SK-N-SH treated with all-trans-retinoic acid at 6 μM for 48 hours (cell line): Measurements from ENCODE around the gene WTAP.

ENCODE experiments used
- ARNTL ChIP-seq: fragments of 450-650 bp; formaldehyde crosslinking; IDR thresholded peaks from 2 replicates; pipeline ENCODE4 v1.5.0; 2020; ENCODE audit warnings: low read depth, mild to moderate bottlenecking, moderate library complexity, borderline replicate concordance
- CSDC2 ChIP-seq: fragments of 250-450 bp; sonication (Bioruptor Pico); IDR thresholded peaks from 2 replicates; pipeline ENCODE4 v1.5.0; 2020; ENCODE audit warnings: mild to moderate bottlenecking, moderate library complexity
- RARB ChIP-seq: fragments of 250-450 bp; sonication (Bioruptor Pico); IDR thresholded peaks from 2 replicates; pipeline ENCODE4 v1.8.0; 2021; ENCODE audit warnings: mild to moderate bottlenecking, moderate library complexity
- TOX ChIP-seq: fragments of 250-450 bp; sonication (Bioruptor Pico); IDR thresholded peaks from 2 replicates; pipeline ENCODE4 v1.8.0; 2021; ENCODE audit warnings: mild to moderate bottlenecking, moderate library complexity, borderline replicate concordance
- ZFP3 ChIP-seq: fragments of 250-450 bp; sonication (Bioruptor Pico); IDR thresholded peaks from 2 replicates; pipeline ENCODE4 v1.5.0; 2020; ENCODE audit warnings: mild to moderate bottlenecking, moderate library complexity
- ZFP30 ChIP-seq: fragments of 450-650 bp; formaldehyde crosslinking; IDR thresholded peaks from 2 replicates; pipeline ENCODE4 v1.5.0; 2022; ENCODE audit warnings: mild to moderate bottlenecking, moderate library complexity
- ZNF565 ChIP-seq: fragments of 450-650 bp; formaldehyde crosslinking; conservative IDR thresholded peaks from 2 replicates; pipeline ENCODE4 v1.5.0; 2020; ENCODE audit warnings: low read depth, mild to moderate bottlenecking, moderate library complexity
- ZNF70 ChIP-seq: fragments of 450-650 bp; formaldehyde crosslinking; IDR thresholded peaks from 2 replicates; pipeline ENCODE4 v1.5.0; 2020; ENCODE audit warnings: mild to moderate bottlenecking, moderate library complexity
- ZNF8 ChIP-seq: fragments of 450-650 bp; formaldehyde crosslinking; IDR thresholded peaks from 2 replicates; pipeline ENCODE4 v1.5.0; 2020; ENCODE audit warnings: mild to moderate bottlenecking, moderate library complexity
- TF ChIP-seq, protein P1 (sequence below): fragments of 250-450 bp; sonication (Bioruptor Pico); IDR thresholded peaks from 2 replicates; pipeline ENCODE4 v1.5.1; 2020; ENCODE audit warnings: low read depth, mild to moderate bottlenecking, moderate library complexity
- TF ChIP-seq, protein P2 (sequence below): fragments of 250-450 bp; sonication (Bioruptor Pico); IDR thresholded peaks from 2 replicates; pipeline ENCODE4 v1.8.0; 2020; ENCODE audit warnings: mild to moderate bottlenecking, moderate library complexity, borderline replicate concordance
- TF ChIP-seq, protein P3 (sequence below): fragments of 250-450 bp; sonication (Bioruptor Pico); IDR thresholded peaks from 2 replicates; pipeline ENCODE4 v1.5.0; 2020; ENCODE audit warnings: mild to moderate bottlenecking, moderate library complexity
- TF ChIP-seq, protein P4 (sequence below): fragments of 250-450 bp; sonication (Bioruptor Pico); IDR thresholded peaks from 2 replicates; pipeline ENCODE4 v1.8.0; 2021; ENCODE audit warnings: low read depth, mild to moderate bottlenecking, moderate library complexity, borderline replicate concordance

DNA sequence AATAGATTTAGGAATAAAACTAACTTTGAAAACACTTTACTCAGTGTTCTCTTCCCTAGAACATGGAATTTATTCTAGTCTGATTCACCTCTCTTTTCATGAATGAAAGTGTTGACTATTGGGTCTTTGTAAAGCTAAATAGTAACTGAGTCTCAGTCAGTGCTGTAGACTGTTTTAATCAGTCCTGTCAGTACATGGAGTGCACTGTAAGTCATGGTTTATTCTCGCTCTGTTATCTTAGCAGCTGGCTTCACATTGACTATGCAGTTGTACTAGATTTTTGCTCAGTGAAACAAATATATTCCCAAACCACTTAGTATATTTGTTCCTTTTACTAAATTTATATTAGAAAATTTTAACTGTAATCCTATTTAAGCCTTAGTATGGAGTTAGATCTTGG, 19.5 kb downstream of the WTAP start:
- TF ChIP-seq, protein P1, sequence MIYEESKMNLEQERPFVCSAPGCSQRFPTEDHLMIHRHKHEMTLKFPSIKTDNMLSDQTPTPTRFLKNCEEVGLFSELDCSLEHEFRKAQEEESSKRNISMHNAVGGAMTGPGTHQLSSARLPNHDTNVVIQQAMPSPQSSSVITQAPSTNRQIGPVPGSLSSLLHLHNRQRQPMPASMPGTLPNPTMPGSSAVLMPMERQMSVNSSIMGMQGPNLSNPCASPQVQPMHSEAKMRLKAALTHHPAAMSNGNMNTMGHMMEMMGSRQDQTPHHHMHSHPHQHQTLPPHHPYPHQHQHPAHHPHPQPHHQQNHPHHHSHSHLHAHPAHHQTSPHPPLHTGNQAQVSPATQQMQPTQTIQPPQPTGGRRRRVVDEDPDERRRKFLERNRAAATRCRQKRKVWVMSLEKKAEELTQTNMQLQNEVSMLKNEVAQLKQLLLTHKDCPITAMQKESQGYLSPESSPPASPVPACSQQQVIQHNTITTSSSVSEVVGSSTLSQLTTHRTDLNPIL (CRISPR knock-in tag): no peak
- TF ChIP-seq CSDC2 (CRISPR knock-in tag) (no peak), ZNF8 (no peak), ZFP30 (CRISPR knock-in tag) (no peak), ZNF70 (CRISPR knock-in tag) (no peak), ZNF565 (CRISPR knock-in tag) (no peak), RARB (CRISPR knock-in tag) (no peak), ZFP3 (CRISPR knock-in tag) (no peak), ARNTL (no peak), TOX (CRISPR knock-in tag) (no peak)
- TF ChIP-seq, protein P2, sequence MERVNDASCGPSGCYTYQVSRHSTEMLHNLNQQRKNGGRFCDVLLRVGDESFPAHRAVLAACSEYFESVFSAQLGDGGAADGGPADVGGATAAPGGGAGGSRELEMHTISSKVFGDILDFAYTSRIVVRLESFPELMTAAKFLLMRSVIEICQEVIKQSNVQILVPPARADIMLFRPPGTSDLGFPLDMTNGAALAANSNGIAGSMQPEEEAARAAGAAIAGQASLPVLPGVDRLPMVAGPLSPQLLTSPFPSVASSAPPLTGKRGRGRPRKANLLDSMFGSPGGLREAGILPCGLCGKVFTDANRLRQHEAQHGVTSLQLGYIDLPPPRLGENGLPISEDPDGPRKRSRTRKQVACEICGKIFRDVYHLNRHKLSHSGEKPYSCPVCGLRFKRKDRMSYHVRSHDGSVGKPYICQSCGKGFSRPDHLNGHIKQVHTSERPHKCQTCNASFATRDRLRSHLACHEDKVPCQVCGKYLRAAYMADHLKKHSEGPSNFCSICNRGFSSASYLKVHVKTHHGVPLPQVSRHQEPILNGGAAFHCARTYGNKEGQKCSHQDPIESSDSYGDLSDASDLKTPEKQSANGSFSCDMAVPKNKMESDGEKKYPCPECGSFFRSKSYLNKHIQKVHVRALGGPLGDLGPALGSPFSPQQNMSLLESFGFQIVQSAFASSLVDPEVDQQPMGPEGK: no peak
- TF ChIP-seq, protein P3, sequence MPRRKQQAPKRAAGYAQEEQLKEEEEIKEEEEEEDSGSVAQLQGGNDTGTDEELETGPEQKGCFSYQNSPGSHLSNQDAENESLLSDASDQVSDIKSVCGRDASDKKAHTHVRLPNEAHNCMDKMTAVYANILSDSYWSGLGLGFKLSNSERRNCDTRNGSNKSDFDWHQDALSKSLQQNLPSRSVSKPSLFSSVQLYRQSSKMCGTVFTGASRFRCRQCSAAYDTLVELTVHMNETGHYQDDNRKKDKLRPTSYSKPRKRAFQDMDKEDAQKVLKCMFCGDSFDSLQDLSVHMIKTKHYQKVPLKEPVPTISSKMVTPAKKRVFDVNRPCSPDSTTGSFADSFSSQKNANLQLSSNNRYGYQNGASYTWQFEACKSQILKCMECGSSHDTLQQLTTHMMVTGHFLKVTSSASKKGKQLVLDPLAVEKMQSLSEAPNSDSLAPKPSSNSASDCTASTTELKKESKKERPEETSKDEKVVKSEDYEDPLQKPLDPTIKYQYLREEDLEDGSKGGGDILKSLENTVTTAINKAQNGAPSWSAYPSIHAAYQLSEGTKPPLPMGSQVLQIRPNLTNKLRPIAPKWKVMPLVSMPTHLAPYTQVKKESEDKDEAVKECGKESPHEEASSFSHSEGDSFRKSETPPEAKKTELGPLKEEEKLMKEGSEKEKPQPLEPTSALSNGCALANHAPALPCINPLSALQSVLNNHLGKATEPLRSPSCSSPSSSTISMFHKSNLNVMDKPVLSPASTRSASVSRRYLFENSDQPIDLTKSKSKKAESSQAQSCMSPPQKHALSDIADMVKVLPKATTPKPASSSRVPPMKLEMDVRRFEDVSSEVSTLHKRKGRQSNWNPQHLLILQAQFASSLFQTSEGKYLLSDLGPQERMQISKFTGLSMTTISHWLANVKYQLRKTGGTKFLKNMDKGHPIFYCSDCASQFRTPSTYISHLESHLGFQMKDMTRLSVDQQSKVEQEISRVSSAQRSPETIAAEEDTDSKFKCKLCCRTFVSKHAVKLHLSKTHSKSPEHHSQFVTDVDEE (CRISPR knock-in tag): no peak
- TF ChIP-seq, protein P4, sequence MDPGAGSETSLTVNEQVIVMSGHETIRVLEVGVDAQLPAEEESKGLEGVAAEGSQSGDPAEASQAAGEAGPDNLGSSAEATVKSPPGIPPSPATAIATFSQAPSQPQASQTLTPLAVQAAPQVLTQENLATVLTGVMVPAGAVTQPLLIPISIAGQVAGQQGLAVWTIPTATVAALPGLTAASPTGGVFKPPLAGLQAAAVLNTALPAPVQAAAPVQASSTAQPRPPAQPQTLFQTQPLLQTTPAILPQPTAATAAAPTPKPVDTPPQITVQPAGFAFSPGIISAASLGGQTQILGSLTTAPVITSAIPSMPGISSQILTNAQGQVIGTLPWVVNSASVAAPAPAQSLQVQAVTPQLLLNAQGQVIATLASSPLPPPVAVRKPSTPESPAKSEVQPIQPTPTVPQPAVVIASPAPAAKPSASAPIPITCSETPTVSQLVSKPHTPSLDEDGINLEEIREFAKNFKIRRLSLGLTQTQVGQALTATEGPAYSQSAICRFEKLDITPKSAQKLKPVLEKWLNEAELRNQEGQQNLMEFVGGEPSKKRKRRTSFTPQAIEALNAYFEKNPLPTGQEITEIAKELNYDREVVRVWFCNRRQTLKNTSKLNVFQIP (CRISPR knock-in tag): no peak
